K562 (cell line): Measurements from ENCODE around the gene GARNL3.

ENCODE experiments used
- BRCA1 ChIP-seq, 2 experiments: fragments of 450-650 bp in 1 of 2; sonication (generic) in 1 of 2; formaldehyde crosslinking in 1 of 2; IDR thresholded peaks; 2 replicates each; pipeline versions ENCODE4 v1.5.0 to v1.6.1; 2017 to 2020; ENCODE audit warnings: mild to moderate bottlenecking in 1 of 2, missing genetic modification reagents in 1 of 2
- GATA2 ChIP-seq: sonication (generic); formaldehyde crosslinking; IDR thresholded peaks from 2 replicates; pipeline ENCODE4 v1.4.0; 2020; ENCODE audit warnings: mild to moderate bottlenecking, missing genetic modification reagents
- HDAC2 ChIP-seq: fragments of 450-650 bp; IDR thresholded peaks from 2 replicates; pipeline ENCODE4 v1.6.1; 2016; ENCODE audit warnings: mild to moderate bottlenecking
- POLR2A ChIP-seq: fragments of 450-650 bp; conservative IDR thresholded peaks from 2 replicates; pipeline ENCODE4 v1.6.1; 2016
- RBFOX2 ChIP-seq: fragments of 200-400 bp; formaldehyde crosslinking; IDR thresholded peaks from 2 replicates; pipeline ENCODE4 v1.6.1; 2017; ENCODE audit warnings: low read depth, mild to moderate bottlenecking, low read length, moderate library complexity
- ZNF699 ChIP-seq: fragments of 250-450 bp; sonication (Bioruptor Pico); IDR thresholded peaks from 2 replicates; pipeline ENCODE4 v1.8.0; 2021; ENCODE audit warnings: mild to moderate bottlenecking, moderate library complexity; ENCODE audit not compliant: insufficient replicate concordance
- ZZZ3 ChIP-seq: fragments of 450-650 bp; IDR thresholded peaks from 2 replicates; pipeline ENCODE4 v1.6.1; 2016; ENCODE audit warnings: antibody characterized with exemption, mild to moderate bottlenecking, moderate library complexity
- TF ChIP-seq, protein P1 (sequence below): fragments of 250-450 bp; sonication (Bioruptor Pico); IDR thresholded peaks from 2 replicates; pipeline ENCODE4 v1.4.0; 2020; ENCODE audit warnings: mild to moderate bottlenecking, moderate library complexity
- TF ChIP-seq, protein P2 (sequence below): fragments of 450-650 bp; formaldehyde crosslinking; IDR thresholded peaks from 2 replicates; pipeline ENCODE4 v1.4.0; 2020; ENCODE audit warnings: mild to moderate bottlenecking
- TF ChIP-seq, protein P3 (sequence below), 3 experiments: IDR thresholded peaks in 2 of 3; conservative IDR thresholded peaks in 1 of 3; 2 replicates each; pipeline ENCODE4 v1.5.1; 2011 to 2012; ENCODE audit warnings: low read length in 3 of 3, mild to moderate bottlenecking in 3 of 3, control low read depth in 2 of 3, improper control_type of control experiment in 1 of 3, inconsistent platforms in 1 of 3, low read depth in 1 of 3, mixed read lengths in 1 of 3, moderate library complexity in 1 of 3; ENCODE audit not compliant: insufficient read depth in 2 of 3
- TF ChIP-seq, protein P4 (sequence below): fragments of 250-450 bp; sonication (Bioruptor Pico); IDR thresholded peaks from 2 replicates; pipeline ENCODE4 v1.8.0; 2021; ENCODE audit warnings: mild to moderate bottlenecking, moderate library complexity
- TF ChIP-seq, protein P5 (sequence below): fragments of 450-650 bp; formaldehyde crosslinking; IDR thresholded peaks from 2 replicates; pipeline ENCODE4 v1.4.0; 2022; ENCODE audit warnings: missing genetic modification characterization
- TF ChIP-seq, protein P6 (sequence below): fragments of 450-650 bp; IDR thresholded peaks from 2 replicates; pipeline ENCODE4 v1.7.1; 2018; ENCODE audit warnings: mild to moderate bottlenecking, low read depth; ENCODE audit not compliant: partially characterized antibody

DNA sequence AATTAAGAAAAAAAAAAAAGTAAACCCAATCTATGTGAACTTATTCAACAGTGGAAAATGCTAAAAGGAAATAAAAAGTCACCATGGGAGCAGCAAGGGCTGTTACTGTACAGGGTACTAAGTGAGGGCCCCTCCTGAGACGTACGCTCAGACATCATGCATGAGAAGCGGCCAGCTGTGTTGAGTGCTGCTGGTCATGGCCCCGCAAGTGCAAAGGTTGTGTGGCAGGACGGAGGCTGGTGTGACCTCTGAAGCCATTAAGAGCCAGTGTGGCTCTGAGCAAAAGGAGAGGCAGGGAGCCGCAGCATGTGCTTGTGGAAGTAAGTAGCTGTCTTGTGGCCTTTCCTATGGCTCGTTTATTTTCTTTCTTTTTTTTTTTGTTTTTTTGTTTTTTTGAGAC is 156.5 kb downstream of the GARNL3 start:
- no peak for TF ChIP-seq ZNF699 (CRISPR knock-in tag)
- no peak for TF ChIP-seq ZZZ3
- TF ChIP-seq BRCA1 (IDR thresholded peaks at IDR 0.05), result no peak
- no peak for TF ChIP-seq BRCA1 (CRISPR knock-in tag; IDR thresholded peaks at IDR 0.05)
- no peak for TF ChIP-seq RBFOX2
- no peak for TF ChIP-seq HDAC2
- TF ChIP-seq, protein P1, sequence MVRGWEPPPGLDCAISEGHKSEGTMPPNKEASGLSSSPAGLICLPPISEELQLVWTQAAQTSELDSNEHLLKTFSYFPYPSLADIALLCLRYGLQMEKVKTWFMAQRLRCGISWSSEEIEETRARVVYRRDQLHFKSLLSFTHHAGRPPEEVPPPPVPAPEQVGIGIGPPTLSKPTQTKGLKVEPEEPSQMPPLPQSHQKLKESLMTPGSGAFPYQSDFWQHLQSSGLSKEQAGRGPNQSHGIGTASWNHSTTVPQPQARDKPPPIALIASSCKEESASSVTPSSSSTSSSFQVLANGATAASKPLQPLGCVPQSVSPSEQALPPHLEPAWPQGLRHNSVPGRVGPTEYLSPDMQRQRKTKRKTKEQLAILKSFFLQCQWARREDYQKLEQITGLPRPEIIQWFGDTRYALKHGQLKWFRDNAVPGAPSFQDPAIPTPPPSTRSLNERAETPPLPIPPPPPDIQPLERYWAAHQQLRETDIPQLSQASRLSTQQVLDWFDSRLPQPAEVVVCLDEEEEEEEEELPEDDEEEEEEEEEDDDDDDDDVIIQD (CRISPR knock-in tag), result no peak
- TF ChIP-seq, protein P2, sequence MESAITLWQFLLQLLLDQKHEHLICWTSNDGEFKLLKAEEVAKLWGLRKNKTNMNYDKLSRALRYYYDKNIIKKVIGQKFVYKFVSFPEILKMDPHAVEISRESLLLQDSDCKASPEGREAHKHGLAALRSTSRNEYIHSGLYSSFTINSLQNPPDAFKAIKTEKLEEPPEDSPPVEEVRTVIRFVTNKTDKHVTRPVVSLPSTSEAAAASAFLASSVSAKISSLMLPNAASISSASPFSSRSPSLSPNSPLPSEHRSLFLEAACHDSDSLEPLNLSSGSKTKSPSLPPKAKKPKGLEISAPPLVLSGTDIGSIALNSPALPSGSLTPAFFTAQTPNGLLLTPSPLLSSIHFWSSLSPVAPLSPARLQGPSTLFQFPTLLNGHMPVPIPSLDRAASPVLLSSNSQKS (CRISPR knock-in tag), result no peak
- TF ChIP-seq, protein P3, sequence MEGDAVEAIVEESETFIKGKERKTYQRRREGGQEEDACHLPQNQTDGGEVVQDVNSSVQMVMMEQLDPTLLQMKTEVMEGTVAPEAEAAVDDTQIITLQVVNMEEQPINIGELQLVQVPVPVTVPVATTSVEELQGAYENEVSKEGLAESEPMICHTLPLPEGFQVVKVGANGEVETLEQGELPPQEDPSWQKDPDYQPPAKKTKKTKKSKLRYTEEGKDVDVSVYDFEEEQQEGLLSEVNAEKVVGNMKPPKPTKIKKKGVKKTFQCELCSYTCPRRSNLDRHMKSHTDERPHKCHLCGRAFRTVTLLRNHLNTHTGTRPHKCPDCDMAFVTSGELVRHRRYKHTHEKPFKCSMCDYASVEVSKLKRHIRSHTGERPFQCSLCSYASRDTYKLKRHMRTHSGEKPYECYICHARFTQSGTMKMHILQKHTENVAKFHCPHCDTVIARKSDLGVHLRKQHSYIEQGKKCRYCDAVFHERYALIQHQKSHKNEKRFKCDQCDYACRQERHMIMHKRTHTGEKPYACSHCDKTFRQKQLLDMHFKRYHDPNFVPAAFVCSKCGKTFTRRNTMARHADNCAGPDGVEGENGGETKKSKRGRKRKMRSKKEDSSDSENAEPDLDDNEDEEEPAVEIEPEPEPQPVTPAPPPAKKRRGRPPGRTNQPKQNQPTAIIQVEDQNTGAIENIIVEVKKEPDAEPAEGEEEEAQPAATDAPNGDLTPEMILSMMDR (IDR thresholded peaks at IDR 0.05 in 2 of 3, conservative IDR thresholded peaks at IDR 0.05 in 1 of 3; ENCODE audit: insufficient read depth in 2 of 3, low read depth in 1 of 3, low read length in 3 of 3), result no peak
- TF ChIP-seq, protein P4, sequence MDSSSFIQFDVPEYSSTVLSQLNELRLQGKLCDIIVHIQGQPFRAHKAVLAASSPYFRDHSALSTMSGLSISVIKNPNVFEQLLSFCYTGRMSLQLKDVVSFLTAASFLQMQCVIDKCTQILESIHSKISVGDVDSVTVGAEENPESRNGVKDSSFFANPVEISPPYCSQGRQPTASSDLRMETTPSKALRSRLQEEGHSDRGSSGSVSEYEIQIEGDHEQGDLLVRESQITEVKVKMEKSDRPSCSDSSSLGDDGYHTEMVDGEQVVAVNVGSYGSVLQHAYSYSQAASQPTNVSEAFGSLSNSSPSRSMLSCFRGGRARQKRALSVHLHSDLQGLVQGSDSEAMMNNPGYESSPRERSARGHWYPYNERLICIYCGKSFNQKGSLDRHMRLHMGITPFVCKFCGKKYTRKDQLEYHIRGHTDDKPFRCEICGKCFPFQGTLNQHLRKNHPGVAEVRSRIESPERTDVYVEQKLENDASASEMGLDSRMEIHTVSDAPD (CRISPR knock-in tag), result no peak
- no peak for TF ChIP-seq POLR2A
- TF ChIP-seq, protein P5, sequence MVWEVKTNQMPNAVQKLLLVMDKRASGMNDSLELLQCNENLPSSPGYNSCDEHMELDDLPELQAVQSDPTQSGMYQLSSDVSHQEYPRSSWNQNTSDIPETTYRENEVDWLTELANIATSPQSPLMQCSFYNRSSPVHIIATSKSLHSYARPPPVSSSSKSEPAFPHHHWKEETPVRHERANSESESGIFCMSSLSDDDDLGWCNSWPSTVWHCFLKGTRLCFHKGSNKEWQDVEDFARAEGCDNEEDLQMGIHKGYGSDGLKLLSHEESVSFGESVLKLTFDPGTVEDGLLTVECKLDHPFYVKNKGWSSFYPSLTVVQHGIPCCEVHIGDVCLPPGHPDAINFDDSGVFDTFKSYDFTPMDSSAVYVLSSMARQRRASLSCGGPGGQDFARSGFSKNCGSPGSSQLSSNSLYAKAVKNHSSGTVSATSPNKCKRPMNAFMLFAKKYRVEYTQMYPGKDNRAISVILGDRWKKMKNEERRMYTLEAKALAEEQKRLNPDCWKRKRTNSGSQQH (CRISPR knock-in tag), result no peak
- TF ChIP-seq, protein P6, sequence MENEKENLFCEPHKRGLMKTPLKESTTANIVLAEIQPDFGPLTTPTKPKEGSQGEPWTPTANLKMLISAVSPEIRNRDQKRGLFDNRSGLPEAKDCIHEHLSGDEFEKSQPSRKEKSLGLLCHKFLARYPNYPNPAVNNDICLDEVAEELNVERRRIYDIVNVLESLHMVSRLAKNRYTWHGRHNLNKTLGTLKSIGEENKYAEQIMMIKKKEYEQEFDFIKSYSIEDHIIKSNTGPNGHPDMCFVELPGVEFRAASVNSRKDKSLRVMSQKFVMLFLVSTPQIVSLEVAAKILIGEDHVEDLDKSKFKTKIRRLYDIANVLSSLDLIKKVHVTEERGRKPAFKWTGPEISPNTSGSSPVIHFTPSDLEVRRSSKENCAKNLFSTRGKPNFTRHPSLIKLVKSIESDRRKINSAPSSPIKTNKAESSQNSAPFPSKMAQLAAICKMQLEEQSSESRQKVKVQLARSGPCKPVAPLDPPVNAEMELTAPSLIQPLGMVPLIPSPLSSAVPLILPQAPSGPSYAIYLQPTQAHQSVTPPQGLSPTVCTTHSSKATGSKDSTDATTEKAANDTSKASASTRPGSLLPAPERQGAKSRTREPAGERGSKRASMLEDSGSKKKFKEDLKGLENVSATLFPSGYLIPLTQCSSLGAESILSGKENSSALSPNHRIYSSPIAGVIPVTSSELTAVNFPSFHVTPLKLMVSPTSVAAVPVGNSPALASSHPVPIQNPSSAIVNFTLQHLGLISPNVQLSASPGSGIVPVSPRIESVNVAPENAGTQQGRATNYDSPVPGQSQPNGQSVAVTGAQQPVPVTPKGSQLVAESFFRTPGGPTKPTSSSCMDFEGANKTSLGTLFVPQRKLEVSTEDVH, result no peak
- TF ChIP-seq GATA2 (CRISPR knock-in tag), result no peak
